ENCODE results near the gene NSFL1C.

DNA sequence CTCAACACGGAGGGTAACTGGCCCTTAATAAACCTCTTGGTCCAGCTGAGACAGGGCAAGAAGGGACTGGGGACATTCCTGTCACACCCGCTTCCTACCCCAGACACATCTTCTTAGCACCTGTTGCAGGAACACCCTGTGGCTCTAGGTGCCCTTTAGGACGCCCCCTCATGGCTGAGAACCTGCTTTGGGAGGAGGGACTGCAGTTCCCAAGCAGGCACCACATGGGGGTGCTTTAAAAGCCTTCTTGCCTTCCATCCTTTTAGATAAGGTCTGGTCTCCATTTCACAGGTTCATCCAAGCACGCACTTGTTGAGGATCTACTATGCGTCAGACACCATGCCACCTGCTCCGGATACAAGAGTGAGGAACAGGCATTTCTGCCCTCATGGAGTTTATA lies 26.6 kb downstream of the NSFL1C start:
- no peak for TF ChIP-seq EZH2 (IDR thresholded peaks at IDR 0.05; ENCODE audit: insufficient read depth, poor library complexity, severe bottlenecking)
- TF ChIP-seq EZH2phosphoT487 (IDR thresholded peaks at IDR 0.05; ENCODE audit: insufficient read depth, low read depth): no peak

Data from GM23248 (cell line).